ENCODE measurements around the gene FBLN5.
"Not testable (repeated sequence)": the region's sequence is repeated elsewhere in the genome, so short reads cannot be mapped to it uniquely, and the experiment has no call there.

FBLN5 gene

DNA sequence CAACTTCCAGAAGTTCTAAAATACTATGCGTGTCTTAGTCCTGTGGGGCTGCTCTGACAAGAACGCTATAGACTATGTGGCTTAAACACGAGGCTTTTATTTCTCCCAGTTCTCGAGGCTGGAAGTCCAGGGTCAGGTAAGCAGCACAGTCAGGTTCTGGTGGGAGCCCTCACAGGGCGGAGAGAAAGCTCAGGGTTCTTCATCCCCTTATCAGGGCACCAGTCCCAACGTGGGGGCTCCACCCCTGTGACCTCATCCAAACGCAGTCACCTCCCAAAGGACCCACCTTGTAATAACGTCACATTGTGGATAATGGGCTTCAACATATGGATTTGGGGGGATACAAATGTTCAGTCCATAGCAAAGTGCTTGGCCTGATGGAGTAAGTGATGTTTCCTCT, 43.0 kb downstream of the FBLN5 start:
- DNase-seq, result no peak

DNA sequence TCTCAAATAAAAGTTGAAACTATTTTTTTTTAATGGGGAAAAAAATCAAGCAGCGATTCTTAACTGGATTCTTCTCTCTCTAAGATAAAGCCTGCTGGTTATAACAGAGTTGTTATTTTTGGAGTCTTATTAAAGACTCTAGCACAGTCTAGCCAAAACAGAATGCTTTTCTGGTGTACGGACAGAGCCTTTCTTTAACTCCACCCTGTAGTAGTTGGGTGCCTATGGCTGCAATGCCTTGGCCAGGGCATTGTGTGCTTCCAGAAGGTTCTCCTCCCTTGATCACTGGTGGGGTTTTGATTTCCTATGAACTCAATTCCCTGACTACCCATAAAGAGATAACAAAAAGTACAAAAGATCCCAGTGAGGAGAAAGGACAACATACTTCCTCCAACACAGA, 44.4 kb downstream of the FBLN5 start:
- no peak for DNase-seq

DNA sequence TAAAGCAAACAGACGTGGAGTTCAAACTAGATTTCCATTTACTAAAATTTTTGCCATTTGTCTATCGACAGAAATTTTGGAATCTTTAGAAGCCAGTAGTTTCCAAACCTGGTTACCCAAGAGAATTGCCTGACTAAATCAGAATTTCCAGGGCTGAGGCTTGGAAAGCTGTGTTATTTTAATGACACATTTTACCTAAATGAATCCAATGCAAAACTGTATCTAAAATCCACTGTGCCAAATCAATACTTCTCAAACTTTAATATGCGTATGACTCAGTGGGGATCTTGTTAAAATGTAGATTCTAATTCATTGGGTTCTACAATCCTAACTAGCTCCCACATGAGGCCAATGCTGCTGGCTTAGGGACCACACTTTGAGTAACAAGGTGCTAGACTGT, 45.2 kb downstream of the FBLN5 start:
- no peak for DNase-seq

DNA sequence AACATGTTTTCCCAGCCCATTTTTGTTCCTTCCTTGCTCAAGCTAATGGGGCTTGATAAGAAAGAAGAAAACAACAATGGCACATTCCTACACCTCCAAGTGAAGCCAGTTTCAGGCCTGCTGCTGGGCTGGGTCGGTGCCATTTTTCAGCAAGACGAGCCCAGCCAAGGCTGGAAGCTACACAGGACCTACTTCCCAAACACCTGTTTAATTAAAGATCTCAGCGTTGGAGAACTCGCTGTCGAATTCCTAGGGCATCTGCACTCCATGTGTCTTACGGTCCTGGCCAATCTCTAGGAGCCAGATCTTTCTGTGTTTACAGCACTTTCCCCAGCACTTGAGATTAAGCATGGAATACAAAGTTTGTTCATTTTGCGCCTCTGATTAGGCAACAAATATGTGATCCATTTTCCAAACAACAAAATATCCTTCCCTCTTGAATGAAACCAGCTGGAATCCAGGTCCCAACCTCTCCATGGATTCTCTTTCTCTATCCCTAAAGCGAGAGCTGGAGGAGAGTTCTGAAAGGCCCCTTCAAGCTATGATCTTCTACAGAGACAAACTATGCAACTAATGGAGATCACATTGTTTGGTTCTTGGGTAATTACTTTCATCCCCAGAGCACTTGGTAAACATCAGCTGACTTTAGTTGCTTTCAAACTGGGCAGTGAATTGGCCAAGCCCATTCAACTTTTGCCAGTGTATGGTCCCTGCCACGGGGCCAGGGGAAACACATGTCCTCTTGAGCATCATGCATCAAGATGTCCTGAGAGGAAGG, 45.9 kb downstream of the FBLN5 start:
- no peak for DNase-seq

DNA sequence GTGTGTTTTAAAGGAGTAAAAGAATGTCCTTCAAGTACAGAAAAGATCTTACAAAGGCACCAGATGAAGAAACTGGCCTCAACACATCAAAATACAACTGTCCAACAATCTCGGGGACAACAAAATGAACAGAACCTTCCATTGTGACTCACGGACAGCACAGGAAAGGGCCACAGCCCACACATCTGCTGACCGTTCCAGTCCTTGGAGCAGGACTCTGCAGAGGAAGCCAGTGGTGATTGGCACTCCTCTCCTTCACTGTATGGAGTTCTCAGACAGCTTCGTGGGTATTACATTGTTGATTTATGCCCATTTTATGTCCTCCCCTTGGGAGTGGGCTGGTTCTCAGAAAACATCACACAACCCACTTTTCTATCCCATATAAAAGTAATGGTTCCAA, 47.7 kb downstream of the FBLN5 start:
- no peak for DNase-seq

GRCh38 chr14:91899213-91899612, 48.3 kb downstream of the FBLN5 start:
- no peak for DNase-seq

- peak; percentile 67 for DNase-seq
Observed at GRCh38 chr14:91898372-91898771, 49.1 kb downstream of the FBLN5 start.

DNA sequence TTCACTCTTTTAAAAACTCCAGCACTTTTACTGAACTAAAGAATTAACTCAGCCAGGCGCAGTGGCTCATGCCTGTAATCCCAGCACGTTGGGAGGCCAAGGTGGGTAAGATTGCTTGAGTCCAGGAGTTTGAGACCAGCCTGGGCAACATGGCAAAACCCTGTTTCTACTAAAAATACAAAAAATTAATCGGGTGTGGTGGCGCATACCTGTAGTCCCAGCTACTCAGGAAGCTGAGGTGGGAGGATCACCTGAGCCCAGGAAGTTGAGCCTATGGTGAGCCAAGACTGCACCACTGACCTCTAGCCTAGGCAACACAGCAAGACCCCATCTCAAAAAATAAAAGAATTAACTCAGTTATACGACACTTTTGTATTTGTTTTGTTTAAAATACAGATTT, 49.8 kb downstream of the FBLN5 start:
- DNase-seq, result not testable (repeated sequence)

GRCh38 chr14:91897106-91897701, 50.3 kb downstream of the FBLN5 start:
- no peak for DNase-seq

DNA sequence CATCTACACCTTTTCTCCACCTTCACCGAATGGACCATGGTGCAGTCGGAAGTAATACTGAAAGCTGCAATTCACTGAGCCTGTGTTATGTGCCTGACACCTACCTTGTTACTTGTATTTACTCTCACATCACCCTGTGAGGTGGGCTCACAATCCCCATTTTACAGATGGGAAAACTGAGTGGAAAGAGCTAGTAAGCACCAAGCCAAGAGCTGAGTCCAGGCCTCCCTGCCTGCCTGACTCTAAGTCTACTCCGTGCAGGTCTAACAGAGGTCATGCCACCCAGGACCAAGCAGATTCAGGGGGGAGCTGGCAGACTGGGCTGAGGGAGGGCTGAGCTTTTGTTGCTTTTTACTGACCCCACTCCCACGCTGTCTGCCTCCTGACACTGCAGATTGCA, 51.1 kb downstream of the FBLN5 start:
- no peak for DNase-seq

DNA sequence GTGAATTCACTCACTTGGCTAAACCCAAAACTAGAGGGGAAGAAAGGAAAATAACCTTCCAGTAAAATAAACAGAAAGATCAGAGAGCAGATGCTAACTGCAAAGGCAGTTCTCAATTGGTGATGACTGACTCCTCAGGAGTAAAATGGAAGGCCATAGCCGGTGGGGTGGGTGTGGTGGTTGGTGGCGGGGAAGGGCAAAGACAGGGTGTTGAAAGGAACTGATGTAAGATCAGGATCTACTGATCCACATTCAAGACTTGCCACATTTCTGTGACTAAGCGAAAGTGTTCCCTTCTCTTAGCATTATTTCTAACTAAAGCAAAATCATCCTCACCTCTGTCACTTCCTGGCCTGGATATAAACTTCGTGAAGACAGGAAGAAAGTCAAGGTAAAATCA, 53.8 kb downstream of the FBLN5 start:
- DNase-seq, result no peak

DNA sequence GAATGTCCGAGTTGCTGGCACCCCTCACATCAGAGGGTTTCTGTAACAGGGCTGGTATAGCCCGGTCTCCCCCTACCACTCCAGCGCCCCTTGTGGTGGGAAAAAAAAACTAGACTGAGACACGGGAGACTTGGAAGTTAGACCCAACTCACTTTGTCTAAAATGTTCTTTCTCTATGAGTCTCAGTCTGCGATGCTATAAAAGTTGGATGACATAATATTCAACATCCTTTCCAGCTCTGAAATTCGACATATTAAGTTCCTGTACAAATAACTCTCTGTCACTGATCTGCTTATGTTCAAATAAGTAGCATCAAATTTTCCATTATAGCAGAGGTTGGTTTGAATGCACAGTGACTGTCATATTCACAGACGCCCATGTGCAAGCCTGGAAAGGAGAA, 54.5 kb downstream of the FBLN5 start:
- no peak for DNase-seq

DNA sequence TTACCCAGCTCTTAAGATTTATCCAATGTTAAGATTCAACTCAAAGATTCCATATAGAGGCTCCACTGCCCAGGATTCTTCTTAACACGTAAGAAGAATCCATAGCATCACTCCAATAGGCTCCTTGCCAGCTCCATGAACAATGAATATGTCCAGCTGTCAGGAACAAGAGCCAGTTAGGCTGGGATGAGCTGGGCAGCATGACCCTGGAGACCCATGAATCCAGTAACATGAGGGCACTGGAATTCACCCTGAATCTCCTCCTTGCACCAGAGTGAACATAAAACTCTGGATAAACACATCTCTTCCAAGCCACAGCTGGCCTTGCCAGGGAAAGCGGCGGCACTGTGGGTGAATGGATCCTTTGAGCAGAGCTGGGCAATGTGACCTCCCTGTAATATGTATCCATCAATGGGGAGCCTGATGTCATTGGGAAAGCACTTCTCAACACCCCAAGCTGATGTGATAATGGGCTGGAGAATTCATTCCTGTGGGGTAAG, 55.7 kb downstream of the FBLN5 start:
- peak; percentile 77 for DNase-seq

DNA sequence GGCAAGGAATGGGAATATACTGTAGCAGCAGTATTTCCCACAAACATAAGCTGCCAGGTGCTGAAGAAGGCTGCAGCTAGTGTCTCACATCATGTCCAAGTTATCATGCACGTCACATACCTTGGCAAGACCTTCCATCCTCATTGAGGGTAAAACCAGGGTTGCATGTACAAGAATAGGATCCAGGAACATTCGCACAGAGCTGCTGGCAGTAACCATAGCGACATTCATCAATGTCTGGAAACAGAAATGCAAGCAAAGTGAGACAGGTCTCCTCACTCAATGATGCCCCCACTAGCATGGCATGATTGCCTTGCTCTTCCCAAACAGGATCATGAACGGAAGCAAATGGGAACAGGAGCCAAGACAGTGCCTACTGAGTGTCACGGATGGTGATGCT, 56.4 kb downstream of the FBLN5 start:
- DNase-seq, result no peak

DNA sequence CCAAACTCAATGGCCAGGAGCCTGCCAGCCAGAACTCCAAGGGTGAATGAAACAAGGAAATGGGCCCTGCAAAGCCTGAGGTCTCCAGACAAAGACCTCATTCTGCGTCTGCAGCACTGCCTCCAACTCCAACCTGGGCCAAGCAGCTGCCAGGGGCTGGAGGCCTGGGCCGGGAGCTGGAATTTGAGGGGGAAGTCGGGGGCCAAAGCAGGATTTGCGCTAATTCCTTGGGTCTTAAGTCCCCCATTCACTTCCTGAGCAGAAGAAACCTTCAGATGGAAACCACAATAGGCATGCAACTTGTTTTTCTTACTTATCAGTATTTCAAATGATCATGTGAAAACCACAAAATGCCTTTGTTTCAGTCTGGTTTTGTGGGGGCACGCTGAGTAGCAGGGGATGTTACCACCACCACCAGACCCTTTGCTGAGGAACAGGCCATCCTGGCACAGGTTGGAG, 57.2 kb downstream of the FBLN5 start:
- no peak for DNase-seq

DNA sequence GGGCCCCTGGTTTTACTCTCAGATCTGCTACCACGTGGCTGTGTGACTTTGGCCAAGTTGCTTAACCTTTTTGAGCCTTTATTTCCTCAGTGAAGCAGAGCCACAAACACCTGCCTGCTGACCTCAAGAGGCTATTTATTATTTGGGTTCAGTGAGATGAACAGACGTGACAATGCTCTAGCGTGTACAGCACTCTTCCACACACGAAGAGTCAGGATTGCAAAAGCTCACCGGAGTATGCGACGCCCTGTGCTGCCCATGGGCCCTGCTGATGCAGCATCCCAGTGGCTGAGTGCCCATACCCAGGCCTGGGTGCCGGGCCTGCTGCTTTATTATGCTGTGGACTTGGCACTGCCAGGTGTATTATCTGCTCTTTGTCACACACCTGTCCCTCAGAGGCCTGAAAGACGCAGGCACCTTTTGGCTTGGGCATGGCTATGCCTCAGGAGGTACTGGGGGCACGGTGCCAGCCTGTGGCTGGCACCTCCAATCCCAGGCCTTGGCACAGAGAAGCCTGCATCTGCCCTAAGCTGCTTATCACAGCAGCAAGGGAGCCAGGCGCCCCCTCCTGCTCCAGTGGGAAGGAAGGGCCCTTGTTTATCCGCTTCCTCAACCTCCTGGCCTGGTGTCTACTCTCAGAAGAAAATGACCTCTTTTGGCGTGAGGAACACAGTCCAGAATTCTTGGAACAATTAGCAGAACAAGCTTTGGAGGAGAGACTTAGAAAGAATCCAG, 57.9 kb downstream of the FBLN5 start:
- no peak for DNase-seq

- no peak for DNase-seq
Observed at GRCh38 chr14:91888641-91889476, 58.6 kb downstream of the FBLN5 start.

GRCh38 chr14:91886961-91887360, 60.5 kb downstream of the FBLN5 start:
- DNase-seq, result no peak

- no peak for DNase-seq
Observed at GRCh38 chr14:91885839-91886238, 61.7 kb downstream of the FBLN5 start.

GRCh38 chr14:91885113-91885712, 62.3 kb downstream of the FBLN5 start:
- DNase-seq, result no peak

GRCh38 chr14:91884664-91885063, 62.8 kb downstream of the FBLN5 start:
- DNase-seq, result no peak

- no peak for DNase-seq
Observed at GRCh38 chr14:91883753-91884152, 63.7 kb downstream of the FBLN5 start.

Measured in right forelimb (tissue), 1 donor.